CD4-positive, alpha-beta T cell treated with Interleukin-6 at 100 ng/mL for 8 hours (primary cell): ENCODE measurements around the gene PPARG.
"Not testable (repeated sequence)": the region's sequence is repeated elsewhere in the genome, so short reads cannot be mapped to it uniquely, and the experiment has no call there.

ENCODE experiments used
- DNase-seq: peaks from one replicate; pipeline ENCODE4 v3.0.0-alpha.2; 2020; ENCODE audit warnings: mixed read lengths, low spot score

Gene PPARG

GRCh38 chr3:12462159-12462947 is 173.5 kb downstream of the PPARG start:
- DNase-seq, result peak; percentile 24

- no peak for DNase-seq
Observed at GRCh38 chr3:12463686-12464085, 174.8 kb downstream of the PPARG start.

GRCh38 chr3:12464181-12464580 is 175.3 kb downstream of the PPARG start:
- no peak for DNase-seq

GRCh38 chr3:12465151-12465835 is 176.4 kb downstream of the PPARG start:
- no peak for DNase-seq

- no peak for DNase-seq
Observed at GRCh38 chr3:12465836-12466225, 177.0 kb downstream of the PPARG start.

- no peak for DNase-seq
Observed at GRCh38 chr3:12467746-12468145, 178.9 kb downstream of the PPARG start.

- DNase-seq, result no peak
Observed at GRCh38 chr3:12468276-12468675, 179.4 kb downstream of the PPARG start.

GRCh38 chr3:12468757-12469156 is 179.9 kb downstream of the PPARG start:
- no peak for DNase-seq

- DNase-seq, result not testable (repeated sequence)
Observed at GRCh38 chr3:12469222-12469621, 180.4 kb downstream of the PPARG start.

GRCh38 chr3:12470111-12470510 is 181.2 kb downstream of the PPARG start:
- DNase-seq, result no peak

- no peak for DNase-seq
Observed at GRCh38 chr3:12470680-12471079, 181.8 kb downstream of the PPARG start.

- peak; percentile 27 for DNase-seq
Observed at GRCh38 chr3:12471241-12471640, 182.4 kb downstream of the PPARG start.

- no peak for DNase-seq
Observed at GRCh38 chr3:12472000-12472610, 183.2 kb downstream of the PPARG start.

GRCh38 chr3:12472796-12473195 is 183.9 kb downstream of the PPARG start:
- DNase-seq, result no peak

GRCh38 chr3:12473511-12473910 is 184.6 kb downstream of the PPARG start:
- no peak for DNase-seq

- DNase-seq, result no peak
Observed at GRCh38 chr3:12476238-12476897, 187.5 kb downstream of the PPARG start.

GRCh38 chr3:12477256-12477655 is 188.4 kb downstream of the PPARG start:
- DNase-seq, result no peak

- no peak for DNase-seq
Observed at GRCh38 chr3:12478326-12478725, 189.5 kb downstream of the PPARG start.

GRCh38 chr3:12479198-12479597 is 190.3 kb downstream of the PPARG start:
- not testable (repeated sequence) for DNase-seq

GRCh38 chr3:12479919-12480427 is 191.1 kb downstream of the PPARG start:
- DNase-seq, result peak; percentile 51

GRCh38 chr3:12483410-12483809 is 194.5 kb downstream of the PPARG start:
- DNase-seq, result no peak

- DNase-seq, result no peak
Observed at GRCh38 chr3:12483872-12484197, 195.0 kb downstream of the PPARG start.
